T follicular helper cell (primary cell): ENCODE data around the gene ZBTB7B.
A peak's percentile ranks its signal among the peaks of the same experiment; 100 is the strongest.

Source experiments
- DNase-seq: peaks from one replicate; pipeline ENCODE4 v3.0.0-alpha.2; 2020; ENCODE audit warnings: low read depth

ZBTB7B gene

GRCh38 chr1:155061381-155062150, 59.0 kb downstream of the ZBTB7B start:
- DNase-seq = peak; percentile 89

DNA sequence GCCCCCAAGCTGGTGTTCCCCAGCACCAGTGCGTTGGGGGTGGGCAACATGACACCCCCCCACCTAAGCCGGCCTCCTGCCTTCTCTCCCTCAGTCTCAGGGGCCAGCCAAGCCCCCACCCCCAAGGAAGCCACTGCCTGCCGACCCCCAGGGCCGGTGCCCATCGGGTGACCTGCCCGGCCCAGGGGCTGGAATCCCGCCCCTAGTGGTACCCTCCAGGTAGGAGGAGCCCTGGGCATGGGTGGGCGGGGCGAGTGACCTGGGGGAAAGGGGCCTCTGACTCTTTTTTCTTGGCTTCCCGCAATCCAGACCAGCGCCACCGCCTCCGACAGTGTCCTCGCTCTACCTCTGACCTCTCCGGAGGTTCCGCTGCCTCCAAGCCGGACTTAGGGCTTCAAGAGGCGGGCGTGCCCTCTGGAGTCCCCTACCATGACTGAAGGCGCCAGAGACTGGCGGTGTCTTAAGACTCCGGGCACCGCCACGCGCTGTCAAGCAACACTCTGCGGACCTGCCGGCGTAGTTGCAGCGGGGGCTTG, 59.6 kb downstream of the ZBTB7B start:
- DNase-seq = no peak

GRCh38 chr1:155062702-155063411, 60.3 kb downstream of the ZBTB7B start:
- DNase-seq = peak; percentile 55

DNA sequence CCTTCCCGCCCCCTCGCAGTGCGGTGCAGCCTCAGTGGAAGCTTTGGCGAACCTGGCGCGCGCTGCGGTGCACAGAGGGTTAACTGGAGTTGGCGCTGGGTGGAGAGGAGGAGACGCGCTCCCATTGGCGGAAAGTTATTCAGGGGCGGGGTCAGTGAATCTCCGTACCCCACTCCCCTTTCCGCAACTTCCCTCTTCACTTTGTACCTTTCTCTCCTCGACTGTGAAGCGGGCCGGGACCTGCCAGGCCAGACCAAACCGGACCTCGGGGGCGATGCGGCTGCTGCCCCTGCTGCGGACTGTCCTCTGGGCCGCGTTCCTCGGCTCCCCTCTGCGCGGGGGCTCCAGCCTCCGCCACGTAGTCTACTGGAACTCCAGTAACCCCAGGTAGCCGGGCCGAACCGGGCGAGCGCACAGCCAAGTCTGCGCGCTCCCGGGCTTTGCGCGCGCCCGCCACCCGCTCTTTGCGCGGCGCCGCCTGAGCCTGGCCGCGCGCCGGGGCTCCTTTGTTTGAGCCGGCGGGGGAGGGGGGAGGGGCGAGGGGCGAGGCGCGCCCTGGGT, 61.0 kb downstream of the ZBTB7B start, which contains the start of gene EFNA4:
Gene EFNA4 (plus strand): TSS at position 191 of the 561 bp plus-strand sequence. CDS start 84 bp downstream, at position 275.
- DNase-seq = peak; percentile 80

- no peak for DNase-seq
Measured at GRCh38 chr1:155064111-155064831, 61.7 kb downstream of the ZBTB7B start.

GRCh38 chr1:155064832-155065429, 62.3 kb downstream of the ZBTB7B start:
- DNase-seq = no peak

DNA sequence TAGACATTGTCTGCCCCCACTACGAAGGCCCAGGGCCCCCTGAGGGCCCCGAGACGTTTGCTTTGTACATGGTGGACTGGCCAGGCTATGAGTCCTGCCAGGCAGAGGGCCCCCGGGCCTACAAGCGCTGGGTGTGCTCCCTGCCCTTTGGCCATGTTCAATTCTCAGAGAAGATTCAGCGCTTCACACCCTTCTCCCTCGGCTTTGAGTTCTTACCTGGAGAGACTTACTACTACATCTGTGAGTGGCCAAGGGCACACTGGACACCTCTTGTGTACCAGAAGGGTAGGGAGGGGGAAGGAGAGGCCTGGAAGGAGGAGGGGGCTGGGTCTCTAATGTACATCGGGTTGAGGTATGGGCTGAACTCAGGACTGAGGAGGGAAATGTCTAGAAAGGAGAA, 64.2 kb downstream of the ZBTB7B start:
- no peak for DNase-seq
